Measurements from ENCODE around the gene DRD2.

Gene DRD2

DNA sequence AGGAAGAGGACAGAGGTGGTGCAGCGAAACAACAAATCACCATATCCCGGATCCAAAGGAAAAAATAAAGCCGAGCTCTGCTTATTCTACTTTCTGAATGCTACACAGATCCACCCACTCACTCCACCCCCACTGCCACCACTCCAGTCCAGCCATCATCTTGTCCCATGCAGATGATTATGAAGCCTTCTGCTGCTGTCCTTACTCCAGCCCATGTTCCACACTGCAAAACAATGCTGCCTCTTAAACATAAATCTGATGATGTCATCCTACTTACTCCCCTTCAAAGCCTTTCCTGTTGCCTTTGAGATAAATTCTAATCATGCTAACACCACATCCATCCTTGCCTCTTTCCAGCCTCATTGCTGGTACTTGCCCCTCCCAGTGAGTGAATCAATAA is 6.5 kb upstream of the DRD2 start:
- DNase-seq, result no peak

DNA sequence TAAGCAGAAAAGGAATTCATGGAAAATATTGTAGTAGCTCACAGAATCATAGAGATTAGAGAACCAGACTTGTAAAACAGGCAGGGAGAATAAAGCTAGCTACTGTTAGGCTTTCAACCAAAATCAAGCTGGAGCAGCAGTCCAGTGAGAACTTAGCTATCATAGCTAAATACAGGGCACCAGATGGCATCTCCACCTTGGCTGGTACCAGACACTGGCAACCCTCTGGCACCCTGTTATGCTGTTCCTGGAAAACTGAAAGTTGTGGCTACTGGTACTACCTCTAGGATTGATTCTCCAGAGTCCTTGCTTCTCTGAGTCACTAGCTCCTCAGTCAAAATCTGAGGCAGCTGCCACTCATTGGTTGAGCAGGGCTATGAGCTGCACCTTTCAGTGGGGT is 6.0 kb upstream of the DRD2 start:
- DNase-seq, result no peak

DNA sequence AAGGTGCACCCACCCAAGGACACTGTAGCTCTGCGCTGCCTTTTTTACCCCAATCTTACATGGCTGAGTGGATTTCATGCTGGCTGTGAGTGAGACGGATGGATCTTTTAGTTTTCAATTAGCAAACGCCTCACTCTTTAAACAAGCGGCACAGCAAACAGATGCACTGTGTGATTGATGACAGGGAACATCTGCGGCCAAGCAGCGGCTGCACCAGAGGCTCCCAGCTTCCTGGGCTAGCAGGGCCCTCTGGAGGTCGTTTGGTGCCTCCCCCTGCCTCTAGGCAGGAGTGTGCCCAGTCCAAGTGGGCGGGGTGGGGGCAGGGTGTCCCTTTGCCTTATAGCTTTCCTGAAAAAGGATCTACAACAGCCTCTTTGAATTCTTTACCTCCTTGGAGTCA is 2.1 kb upstream of the DRD2 start:
- DNase-seq, result peak; percentile 22

DNA sequence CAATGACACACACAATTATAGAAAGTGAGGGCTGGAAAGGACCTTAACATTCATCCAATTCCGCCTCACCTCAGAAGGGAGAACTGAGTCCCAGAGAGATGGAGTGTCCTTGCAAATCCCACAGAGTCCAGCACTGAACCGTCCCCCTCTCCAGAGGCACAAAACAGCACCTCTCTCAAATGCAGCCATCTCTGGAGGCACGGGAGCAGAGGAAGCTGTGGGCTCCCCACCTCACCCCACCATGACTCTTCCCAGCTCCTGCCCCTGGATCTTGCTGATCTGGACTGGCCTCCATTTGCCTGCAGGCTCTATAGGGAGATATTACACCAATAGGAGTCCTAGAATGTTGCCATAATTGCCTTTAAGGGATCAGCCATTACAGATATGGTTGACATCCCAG is 1.4 kb upstream of the DRD2 start:
- DNase-seq, result no peak

DNA sequence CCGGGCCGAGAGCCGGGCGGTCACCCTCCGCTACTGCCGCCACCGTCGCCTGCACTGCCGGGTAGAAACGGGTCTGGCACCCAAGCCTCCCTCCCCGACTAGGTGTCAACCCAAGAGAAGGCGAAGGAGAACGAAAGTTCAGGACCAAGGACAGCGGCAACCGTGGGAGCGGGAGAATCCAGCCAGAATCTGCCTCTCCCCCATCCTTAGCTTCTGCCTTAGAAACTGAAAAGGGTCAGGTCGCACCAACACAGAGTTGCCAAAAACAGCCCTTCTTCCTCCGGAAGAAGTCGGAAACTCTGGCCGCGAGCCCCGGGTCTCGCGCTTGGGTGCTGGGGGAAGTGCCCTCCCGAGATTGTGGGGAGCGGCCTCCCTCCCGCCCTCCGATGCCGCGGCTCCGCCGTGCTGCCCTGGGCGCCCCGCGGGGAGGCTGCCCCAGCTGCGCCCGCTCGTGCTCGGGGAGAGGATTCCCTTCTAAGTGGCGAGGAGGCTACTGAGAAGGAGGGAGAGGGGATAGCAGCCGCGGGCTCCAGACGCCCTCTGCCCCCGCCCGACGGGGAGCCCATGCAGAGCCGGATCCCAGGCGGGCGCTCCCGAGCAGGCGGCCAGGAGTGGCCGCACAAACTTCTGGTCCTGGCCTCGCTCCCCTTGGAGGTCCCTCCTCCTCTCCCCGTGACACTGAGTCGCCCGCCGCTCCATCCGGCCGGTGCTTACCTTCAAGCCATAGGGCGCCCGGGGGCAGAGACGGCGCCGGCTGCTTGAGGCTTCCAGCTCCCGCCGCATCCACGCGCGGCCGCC is 637 bp downstream of the DRD2 start:
- DNase-seq, result no peak

DNA sequence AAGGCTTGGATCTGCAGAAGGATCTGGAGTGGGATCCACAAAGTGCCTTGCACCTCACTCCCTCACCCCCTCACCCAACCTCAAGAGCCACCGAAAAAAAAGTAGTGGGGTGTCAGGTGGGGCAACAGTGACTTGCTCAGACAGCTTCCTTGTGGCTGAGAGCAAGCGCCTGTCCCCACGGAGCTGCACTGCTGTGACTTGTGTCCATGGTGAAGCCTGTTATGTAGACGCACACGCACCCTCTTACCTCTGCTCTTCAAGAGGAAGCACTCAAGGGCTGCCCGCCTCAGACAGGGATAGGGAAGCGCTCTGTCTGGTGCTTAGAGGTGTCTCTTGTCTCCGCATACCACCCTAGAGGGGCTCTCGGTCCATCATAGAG is 1.2 kb downstream of the DRD2 start:
- peak; percentile 58 for DNase-seq

DNA sequence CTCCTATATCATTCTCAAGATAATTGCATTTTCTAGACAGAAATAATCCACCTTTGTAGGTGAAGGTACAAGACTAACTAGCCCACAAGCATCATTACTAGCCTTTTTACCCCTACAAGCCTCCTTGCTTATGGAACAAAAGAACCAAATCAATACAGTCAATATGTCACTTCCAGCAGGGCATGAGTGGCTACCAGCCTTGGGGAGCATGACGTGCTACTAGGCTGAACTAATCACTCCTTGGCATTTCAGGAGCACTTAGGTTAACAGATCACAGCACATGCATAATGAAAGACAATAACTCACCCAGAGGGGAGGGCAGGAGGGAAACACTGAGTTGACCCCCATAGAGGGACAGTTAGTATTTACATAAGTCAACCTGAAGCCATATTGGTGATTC is 2.7 kb downstream of the DRD2 start:
- no peak for DNase-seq

DNA sequence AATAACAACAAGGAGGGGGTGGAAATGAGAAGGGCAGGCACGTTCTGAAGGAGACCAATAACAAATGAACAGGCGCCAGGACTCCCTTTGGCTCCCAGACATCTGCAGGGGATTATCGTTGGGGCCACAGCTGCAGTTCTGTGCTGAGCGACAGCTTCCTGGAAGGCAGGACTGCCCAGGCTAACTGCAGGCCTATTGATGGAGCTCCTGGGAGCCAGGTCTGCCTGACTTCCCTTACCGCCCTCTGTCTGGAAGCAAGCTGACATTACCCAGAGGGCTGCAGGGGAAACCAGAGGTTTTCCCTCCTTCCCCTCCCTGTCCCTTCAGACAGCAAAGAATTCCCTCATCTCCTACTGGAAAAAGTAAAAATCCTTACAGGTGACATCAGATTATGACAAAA is 5.0 kb downstream of the DRD2 start:
- no peak for DNase-seq

DNA sequence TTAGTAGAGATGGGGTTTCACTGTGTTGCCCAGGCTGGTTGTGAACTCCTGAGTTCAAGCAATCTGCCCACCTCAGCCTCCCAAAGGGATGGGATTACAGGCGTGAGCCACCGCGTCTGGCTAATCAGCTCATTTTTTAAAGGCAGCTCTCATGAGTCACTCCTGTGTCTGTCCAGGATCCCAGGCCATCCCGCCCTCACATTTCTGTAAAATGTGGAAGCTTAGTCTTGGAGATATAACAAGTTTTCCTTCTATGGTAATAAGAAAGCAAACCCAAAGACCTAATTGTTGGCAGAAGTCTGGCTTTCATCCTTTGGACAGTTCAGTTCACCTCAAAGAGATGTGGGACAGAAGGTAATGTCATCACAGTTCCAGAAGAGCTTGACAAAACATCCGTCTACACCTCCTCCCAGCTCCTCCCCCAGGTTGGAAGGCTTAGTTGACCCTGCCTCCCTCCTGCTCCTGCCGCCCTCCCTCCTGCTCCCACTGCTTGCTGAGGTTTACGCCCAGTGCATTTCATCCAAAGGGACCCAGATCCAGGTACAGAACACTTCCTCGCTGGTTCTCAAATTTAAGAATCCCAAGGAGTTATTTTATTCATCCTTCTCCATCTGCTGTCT is 6.4 kb downstream of the DRD2 start:
- no peak for DNase-seq

DNA sequence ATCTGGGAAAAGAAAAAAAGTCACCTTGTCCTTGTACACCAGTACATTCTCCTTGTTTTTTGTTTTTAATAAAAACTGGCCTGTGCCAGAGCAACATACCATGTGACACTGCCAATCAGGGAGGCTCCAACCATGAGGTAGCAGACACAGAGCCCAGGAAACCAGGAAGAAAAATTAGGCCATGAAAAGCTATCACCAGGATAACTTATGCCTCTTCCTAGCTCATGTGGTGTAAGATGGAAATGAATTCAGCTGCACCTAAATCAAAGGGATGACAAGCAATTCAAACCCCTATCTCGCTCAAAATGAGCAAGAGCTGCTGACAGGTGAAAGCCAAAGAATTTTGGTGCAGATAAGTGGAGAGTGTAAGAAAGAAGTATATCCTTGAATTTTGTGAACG is 7.7 kb downstream of the DRD2 start:
- no peak for DNase-seq

DNA sequence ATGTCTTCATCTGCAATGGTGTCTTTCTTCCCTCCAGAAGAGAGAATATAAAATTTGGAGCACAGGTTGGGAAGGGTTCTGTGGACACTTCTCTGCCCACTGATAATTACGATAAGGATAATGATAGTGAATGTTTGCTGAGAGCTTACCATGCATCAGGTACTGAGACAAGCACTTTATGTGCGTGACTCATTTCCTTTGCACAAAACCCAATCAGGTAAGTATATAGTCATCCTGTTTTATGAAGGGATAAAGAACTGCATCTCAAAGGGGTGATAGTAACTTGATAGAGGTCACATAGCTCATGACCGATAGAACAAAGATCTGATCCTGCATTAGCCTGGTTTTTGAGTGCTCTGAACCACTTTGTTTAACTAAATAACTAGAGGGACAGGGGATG is 9.4 kb downstream of the DRD2 start:
- DNase-seq, result no peak

DNA sequence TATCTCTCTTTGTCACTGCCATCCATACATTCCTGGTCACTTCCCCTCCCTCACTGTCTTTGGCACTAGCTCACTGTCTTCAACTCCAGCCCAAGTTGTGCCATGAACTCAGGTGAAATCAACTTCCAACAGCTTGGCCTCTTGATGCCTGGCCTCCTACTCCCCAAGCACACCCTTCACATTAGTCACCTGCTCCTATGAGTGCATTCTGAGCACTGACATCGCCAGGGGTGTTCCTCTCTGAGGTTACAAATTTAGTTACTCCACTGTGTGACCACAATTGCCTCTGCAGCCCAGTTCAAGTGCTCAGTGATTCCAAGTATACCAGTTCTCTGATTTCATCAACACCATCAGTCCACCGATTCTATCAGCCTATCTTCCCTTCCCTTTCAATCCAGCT is 10.8 kb downstream of the DRD2 start:
- DNase-seq, result no peak

DNA sequence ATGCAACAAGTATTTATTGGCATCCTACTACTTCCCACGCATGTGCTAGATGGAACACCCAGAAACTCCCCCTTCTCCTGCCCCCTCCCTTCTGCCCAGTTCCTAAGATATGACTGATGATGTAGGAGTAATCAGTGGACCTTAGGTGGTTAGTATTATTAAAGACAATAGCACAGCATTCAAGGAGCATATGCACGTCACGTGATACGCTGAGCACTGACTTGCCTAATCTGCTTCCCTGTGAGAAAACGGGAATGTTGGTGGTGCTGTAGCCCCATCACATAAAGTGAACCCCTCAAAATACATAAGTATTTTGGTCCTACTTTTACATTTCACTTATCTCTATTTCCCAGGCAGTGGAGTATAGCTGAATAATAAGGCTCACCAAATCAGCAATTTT is 12.4 kb downstream of the DRD2 start:
- DNase-seq, result no peak

DNA sequence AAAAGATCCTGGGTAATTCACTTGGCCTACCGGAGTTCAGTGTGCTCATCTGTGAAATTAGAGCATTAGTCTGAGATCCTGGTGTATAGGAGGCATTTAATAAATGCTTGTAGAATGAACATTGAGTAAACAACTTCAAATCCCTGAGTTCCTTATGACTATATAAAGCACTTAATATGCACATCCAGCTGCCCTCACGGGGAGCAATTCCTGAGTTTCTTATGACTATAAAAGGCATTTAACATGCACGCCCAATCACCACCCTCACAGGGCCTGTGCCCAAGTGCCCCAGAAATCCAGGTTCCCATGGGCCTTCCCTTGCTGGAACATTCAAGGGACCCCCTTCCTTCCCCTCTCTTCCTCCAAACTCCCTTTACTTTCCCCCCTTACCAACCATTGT is 13.6 kb downstream of the DRD2 start:
- no peak for DNase-seq

DNA sequence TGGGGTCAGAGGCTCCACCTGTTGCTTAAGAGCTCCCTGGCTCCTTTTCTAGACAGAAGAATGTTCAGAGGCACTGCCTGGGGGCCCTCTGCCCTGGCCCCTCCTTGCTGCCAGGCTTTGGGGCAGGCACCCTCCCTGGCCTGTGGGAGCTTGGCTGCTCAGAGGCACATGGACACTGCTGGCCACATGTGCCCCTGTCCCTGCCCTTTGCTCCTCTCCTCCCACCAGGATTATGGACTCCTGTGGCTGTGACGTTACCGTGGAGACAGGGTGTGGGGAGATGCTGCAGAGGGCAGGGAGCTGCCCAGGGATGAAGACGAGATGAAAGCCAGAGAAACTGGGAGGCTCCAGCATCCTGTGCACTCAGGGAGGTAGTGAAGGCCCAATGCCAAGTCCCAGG is 14.7 kb downstream of the DRD2 start:
- no peak for DNase-seq

DNA sequence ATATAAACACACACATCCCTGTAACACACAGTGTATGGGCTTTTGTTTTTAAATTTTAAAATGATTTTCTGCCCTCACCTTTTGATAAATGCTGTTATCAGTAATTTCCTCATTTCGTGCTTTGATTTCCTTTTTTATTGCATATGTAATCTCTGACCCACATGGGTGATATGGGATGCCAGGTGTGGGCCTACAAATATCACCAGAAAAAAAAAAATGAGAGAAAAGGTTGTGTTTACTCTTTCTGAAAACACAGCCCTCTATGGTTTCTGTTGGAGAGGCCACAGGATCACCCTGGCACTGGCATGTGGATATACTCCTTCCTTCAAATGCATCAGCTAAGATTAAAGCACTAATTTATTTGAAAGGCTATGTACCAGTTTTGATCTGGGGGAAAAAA is 17.0 kb downstream of the DRD2 start:
- no peak for DNase-seq

DNA sequence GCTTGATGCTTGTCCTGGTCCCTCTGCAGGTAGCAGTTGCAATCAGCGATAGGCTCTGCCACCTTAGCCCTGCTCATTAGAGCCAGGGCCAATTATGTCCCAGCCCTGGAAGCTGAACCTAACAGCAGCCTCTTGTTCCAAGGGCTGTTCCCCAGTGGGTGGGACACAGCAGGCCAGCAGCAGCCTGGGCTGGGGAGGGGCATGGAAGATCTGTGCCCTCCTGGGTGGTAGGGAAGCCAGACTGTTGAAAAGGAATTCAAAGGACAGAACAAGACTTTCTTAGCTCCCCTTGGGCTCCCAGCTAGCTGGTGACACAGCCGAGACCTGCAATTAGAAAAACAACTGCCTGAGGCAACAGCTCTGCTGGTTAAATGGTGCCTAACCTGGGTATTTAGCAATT is 17.4 kb downstream of the DRD2 start:
- DNase-seq, result no peak

DNA sequence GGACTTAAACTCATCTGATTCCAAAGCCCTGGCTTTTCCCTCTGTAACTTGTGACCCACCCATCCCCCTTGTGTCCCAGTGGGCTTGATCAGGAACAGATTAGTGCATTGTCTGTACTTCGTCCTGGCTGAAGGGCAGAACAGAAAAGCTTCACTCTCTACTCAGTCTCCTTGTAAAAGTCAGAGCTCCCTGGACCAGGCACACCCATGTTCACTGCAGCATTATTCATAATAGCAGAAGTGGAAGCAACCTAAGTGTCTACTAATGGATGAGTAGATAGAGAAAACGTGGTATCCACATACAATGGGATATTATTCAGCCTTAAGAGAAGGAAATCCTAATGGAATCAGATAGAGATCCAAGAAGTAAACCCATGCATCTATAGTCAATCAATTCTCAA is 20.7 kb downstream of the DRD2 start:
- no peak for DNase-seq

DNA sequence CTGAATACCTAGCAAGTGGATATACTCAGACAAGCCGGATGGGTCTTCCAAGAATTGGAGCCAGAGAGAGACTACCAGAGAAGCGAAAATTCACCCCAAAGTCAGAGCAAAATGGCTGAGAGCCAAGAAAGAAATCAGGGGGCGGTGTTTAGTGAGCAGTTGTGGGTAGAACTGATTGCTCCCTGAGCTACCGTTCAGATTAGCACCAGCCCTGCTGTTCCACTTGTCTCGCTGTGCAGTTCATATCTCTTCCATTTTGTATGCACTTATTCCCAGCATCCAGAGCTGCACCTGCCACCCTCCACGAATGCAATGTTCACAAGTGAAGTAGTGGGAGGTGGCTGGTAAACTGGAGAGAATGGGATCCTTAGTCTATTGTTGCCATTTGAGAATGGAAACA is 25.5 kb downstream of the DRD2 start:
- no peak for DNase-seq

DNA sequence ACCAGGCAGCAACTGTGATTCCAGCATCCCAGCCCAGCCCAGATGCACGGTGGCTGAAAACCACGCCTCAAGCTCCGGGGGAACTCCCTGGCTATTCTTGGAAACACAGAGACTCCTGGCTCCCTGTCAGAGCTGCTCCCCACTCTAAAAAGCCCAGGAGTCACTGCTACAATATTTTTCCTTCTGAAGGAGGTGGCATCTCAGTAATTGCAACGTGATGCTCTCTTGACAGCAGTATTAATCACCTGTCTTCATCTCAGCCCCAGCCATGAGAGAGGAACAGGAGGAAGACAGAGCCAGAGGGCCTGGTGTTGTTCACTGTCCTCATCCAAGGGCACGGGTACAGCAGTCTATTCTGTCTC is 26.9 kb downstream of the DRD2 start:
- no peak for DNase-seq

DNA sequence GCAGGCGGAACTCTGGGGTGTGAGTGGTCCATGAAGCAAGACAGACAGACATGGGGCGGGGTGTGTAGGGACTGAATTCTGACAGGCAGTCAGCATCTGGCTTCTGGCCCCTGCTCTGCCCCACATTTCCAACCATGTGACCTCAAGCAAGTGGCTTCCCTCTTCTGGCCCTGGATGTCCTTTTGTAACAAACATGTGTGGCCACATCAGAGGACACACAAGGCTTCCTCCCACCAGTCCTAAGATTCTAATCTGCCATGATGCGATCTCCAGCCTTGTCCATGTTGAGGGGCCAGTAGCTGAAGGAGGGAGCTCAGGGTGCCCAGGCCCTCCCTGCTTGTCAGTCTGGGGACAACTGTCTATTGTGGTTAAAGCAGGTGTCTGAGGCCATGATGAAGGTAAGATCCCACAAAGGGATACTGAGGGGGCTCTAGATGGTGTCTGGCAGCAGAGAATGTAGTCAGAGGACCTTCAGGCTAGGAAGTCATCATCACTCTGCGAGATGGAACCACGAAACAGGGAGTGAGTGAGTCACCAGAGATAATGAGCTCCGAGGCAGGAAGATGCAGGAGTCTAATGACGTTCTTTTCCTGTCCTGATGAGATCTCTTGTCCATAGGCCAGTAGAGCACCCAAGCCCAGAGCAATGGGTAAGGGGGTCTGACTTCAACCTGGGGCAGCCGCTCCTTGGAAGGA is 27.4 kb downstream of the DRD2 start:
- no peak for DNase-seq

DNA sequence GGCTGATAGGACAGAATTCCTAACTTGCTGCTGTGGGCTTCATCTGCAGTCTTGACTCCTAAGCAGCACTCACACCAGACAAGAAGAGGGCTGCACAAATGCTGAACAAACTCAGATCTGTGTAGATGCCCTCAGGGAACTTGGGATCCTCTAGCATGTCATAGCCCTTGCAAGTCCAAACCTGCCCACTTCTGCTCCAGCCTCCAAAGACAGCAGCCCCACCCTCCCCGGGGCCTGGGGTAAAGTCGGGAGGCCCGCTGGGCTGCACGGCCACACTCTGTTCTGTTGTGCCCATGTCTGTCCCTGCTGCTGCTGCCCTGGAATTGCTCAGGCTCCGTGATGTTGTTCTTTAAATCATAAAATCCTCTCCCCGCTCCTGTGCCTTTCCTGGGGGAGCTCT is 28.3 kb downstream of the DRD2 start:
- no peak for DNase-seq

DNA sequence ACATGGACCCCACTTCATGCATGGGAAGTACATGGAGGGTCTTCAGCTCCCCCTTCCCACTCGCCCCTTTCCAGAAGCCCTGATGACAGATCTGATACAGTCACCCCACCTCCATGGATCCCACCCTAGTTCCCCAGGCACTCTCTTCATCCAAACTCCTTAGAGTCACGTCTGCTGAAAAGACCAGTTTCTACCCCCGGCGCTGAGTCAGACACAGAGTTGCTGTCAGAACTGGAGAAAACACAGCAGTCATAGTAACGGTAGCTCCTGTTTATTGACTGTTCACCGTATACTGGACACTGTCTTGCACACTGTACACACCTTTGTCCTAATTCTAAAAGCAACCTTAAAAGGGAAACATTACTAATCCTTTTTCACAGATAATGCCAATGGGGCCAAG is 29.1 kb downstream of the DRD2 start:
- no peak for DNase-seq

DNA sequence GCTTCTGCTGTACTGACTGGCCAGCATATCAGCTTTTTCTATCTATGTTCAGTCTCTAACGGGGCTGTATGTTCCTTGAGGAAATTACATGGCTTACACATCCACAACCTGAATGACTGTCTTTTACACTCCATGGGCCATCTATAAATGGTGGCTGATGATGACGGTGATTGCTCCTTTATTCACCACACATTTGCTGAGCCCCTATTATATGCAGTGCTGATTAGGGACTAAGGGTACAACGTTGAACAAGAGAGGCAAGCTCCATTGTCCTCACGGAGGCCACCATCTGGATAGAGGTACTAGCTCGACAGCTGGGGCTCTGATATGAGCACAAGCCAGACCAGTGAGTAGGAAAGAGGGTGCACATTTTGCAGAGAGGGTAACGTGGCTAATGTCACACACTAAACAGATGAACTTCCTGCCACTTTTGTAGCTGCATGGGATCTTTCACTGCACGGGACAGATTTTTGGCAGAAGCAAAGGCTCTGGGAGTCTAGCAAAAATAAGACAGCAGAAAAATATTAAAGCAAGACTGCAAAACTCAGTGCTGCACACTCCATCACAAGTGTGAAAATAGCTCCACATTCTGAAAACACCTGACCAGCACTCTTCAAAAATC is 30.6 kb downstream of the DRD2 start:
- no peak for DNase-seq

All from NCI-H2029 (cell line).